Testis (tissue), 2 donors: Measurements from ENCODE around the gene NPAS3.

Experiments
- POLR2A ChIP-seq: fragments of 450-650 bp; IDR thresholded peaks from one replicate; pipeline ENCODE4 v1.6.1; 2017; ENCODE audit warnings: antibody characterized with exemption, mild to moderate bottlenecking, moderate library complexity
- TF ChIP-seq, protein P1 (sequence below), 3 experiments: fragments of 450-650 bp in 2 of 3; fragments of 200-600 bp in 1 of 3; sonication (generic) in 1 of 3; IDR thresholded peaks; one replicate each; pipeline ENCODE4 v1.5.1; 2016 to 2019; ENCODE audit warnings: antibody characterized with exemption in 3 of 3, mild to moderate bottlenecking in 2 of 3, moderate library complexity in 1 of 3

DNA sequence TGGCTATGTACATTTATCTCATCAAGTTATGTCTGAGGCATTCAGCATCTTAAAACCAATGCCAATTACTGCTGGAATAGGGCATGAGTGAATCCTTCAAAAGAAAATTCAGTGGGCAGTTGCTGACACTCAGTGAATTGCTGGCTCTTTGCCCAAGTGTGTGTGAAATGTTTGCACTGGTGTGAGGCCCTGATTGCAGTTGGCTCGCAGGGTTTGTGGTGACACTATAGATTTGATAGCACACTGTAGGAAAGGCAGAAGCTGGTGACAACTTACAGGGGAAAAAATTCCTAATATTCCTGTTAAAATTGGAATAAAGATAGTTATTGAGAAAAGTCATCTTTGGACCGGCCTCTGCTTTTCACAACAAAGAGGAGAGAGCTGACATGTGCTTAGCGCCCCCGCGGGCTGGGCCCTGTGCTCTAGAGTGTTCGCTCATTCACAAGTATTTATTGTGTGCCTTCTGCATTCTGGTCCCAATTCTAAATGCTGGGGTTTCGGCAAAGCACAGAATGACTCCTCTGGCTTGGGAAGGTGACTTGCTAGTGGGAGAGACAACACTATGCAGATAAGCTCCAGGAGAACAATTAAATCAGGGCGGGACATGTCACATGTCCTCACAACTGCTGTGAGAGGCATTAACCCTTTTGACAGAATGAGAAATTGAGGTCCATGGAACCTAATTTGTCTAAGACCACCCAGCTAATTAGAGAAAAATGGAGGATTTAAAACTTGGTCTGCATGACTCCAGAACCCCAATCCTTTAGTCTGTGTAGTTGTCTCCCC is 418.7 kb downstream of the NPAS3 start:
- TF ChIP-seq, protein P1, sequence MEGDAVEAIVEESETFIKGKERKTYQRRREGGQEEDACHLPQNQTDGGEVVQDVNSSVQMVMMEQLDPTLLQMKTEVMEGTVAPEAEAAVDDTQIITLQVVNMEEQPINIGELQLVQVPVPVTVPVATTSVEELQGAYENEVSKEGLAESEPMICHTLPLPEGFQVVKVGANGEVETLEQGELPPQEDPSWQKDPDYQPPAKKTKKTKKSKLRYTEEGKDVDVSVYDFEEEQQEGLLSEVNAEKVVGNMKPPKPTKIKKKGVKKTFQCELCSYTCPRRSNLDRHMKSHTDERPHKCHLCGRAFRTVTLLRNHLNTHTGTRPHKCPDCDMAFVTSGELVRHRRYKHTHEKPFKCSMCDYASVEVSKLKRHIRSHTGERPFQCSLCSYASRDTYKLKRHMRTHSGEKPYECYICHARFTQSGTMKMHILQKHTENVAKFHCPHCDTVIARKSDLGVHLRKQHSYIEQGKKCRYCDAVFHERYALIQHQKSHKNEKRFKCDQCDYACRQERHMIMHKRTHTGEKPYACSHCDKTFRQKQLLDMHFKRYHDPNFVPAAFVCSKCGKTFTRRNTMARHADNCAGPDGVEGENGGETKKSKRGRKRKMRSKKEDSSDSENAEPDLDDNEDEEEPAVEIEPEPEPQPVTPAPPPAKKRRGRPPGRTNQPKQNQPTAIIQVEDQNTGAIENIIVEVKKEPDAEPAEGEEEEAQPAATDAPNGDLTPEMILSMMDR (IDR thresholded peaks at IDR 0.05), result no peak
- no peak for TF ChIP-seq POLR2A
